ENCODE data around the gene PAIP2.

PAIP2 gene

GRCh38 chr5:139368613-139369012 lies 27.0 kb downstream of the PAIP2 start:
- no peak overlapping the region for H3K4me3 ChIP-seq (ENCODE audit: control insufficient read depth, low read depth, low read length)
- no peak for DNase-seq (ENCODE audit: low read depth)
- no peak for TF ChIP-seq CTCF (IDR thresholded peaks at IDR 0.05; ENCODE audit: control insufficient read depth, insufficient read depth, low read depth, low read length, missing control alignments)

- TF ChIP-seq CTCF (IDR thresholded peaks at IDR 0.05; ENCODE audit: control insufficient read depth, insufficient read depth, low read depth, low read length, missing control alignments), result no peak
- no peak overlapping the region for H3K4me3 ChIP-seq (ENCODE audit: control insufficient read depth, low read depth, low read length)
- DNase-seq (ENCODE audit: low read depth), result no peak
Measured at GRCh38 chr5:139369181-139369580, 27.5 kb downstream of the PAIP2 start.

- H3K4me3 ChIP-seq (ENCODE audit: control insufficient read depth, low read depth, low read length), result no peak overlapping the region
- TF ChIP-seq CTCF (IDR thresholded peaks at IDR 0.05; ENCODE audit: control insufficient read depth, insufficient read depth, low read depth, low read length, missing control alignments), result no peak
- no peak for DNase-seq (ENCODE audit: low read depth)
Measured at GRCh38 chr5:139371482-139372435, 30.1 kb downstream of the PAIP2 start.

- DNase-seq (ENCODE audit: low read depth), result no peak
- no peak for TF ChIP-seq CTCF (IDR thresholded peaks at IDR 0.05; ENCODE audit: control insufficient read depth, insufficient read depth, low read depth, low read length, missing control alignments)
- H3K4me3 ChIP-seq (ENCODE audit: control insufficient read depth, low read depth, low read length), result no peak overlapping the region
Measured at GRCh38 chr5:139374909-139375308, 33.3 kb downstream of the PAIP2 start.

GRCh38 chr5:139376364-139376763 lies 34.7 kb downstream of the PAIP2 start:
- no peak for DNase-seq (ENCODE audit: low read depth)
- TF ChIP-seq CTCF (IDR thresholded peaks at IDR 0.05; ENCODE audit: control insufficient read depth, insufficient read depth, low read depth, low read length, missing control alignments), result no peak
- H3K4me3 ChIP-seq (ENCODE audit: control insufficient read depth, low read depth, low read length), result no peak overlapping the region

GRCh38 chr5:139377226-139377625 lies 35.6 kb downstream of the PAIP2 start:
- no peak for TF ChIP-seq CTCF (IDR thresholded peaks at IDR 0.05; ENCODE audit: control insufficient read depth, insufficient read depth, low read depth, low read length, missing control alignments)
- no peak overlapping the region for H3K4me3 ChIP-seq (ENCODE audit: control insufficient read depth, low read depth, low read length)
- DNase-seq (ENCODE audit: low read depth), result no peak

All from AG09309 (cell line).